ENCODE data around the gene SPACA7. TPM values are rescaled to one million over a fixed set of nuclear protein-coding genes. Genes with fewer than 3 reads are reported as not detected.

The SPACA7 gene
- polyA plus RNA-seq, 3 donors: not detected

DNA sequence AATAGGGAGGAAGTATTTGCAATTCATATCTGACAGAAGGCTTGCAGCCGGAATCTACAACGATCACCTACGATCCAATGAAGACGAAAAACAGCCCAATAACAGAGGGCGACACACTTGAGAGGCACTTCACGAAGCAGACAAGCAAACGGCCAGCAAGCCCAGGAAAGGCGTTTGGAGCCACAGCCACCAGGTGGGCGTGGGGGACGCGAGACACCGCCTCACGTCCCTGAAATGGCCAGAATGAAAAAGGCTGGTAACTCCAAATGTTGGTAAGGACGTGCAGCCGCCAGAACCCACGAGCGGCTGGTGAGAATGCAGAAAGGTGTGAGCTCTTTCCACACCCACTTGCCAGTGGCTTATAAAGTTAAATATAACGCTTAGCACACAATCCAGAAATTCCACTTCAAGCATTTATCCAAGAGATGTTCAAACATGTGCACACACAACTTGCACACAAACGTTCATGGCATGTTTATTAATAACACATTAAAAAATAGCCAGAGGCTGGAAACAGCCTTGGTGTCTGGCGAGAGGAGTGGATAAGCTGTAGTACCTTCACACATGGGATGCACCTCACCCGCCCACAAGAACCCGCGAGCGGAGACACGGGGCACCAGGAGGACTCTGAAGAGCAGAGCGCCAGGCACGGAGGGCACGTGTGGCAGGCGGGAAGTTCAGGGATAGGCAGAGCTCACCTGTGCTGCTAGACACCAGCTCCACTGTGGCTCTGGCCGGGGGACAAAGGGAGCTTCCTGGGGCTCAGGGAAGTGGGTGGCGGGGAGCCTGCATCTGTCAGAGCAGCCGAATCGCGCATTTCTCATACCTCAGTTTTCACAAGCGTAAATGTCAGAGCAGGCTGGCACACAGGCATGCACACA is 89.3 kb downstream of the SPACA7 start:
- H3K27me3 ChIP-seq (ENCODE audit: control insufficient read depth in 2 of 2, insufficient read depth in 2 of 2, low read length in 2 of 2): no peaks in the 10 kb centered on the region
- no peaks in the 10 kb centered on the region for H3K79me2 ChIP-seq (ENCODE audit: insufficient read depth, low read length)
- no peak overlapping the region for H2AFZ ChIP-seq (ENCODE audit: insufficient read depth, low read depth, low read length, poor library complexity, severe bottlenecking)
- peaks cover 9 to 43% (median 27%) of the 10 kb centered on the region in 7 donors for H3K9me3 Mint-ChIP-seq
- H3K9me3 ChIP-seq (replicated peaks in 1 of 2; ENCODE audit: control insufficient read depth in 1 of 2, insufficient read depth in 1 of 2, low read length in 2 of 2): peaks cover 6 to 35% of the 10 kb centered on the region in 2 donors
- H4K20me1 ChIP-seq (ENCODE audit: insufficient read depth, low read length): no peaks in the 10 kb centered on the region
- H3K4me1 Mint-ChIP-seq: no peaks in the 10 kb centered on the region
- peaks cover 0 to 4% (median 3%) of the 10 kb centered on the region in 3 donors for H3K27me3 Mint-ChIP-seq (ENCODE audit: low read depth in 3 of 3)
- H3K4me1 ChIP-seq (ENCODE audit: control insufficient read depth in 1 of 2, insufficient read depth in 2 of 2, low read length in 2 of 2): no peaks in the 10 kb centered on the region
- no peak overlapping the region for H3K4me2 ChIP-seq (replicated peaks; ENCODE audit: extremely low read depth, low read length, poor library complexity, severe bottlenecking)
- no peak overlapping the region for H3K27ac ChIP-seq (ENCODE audit: low read depth in 1 of 2, low read length in 2 of 2)
- intact Hi-C loops (cut with micrococcal nuclease): no loop called here
- no peak overlapping the region for H3K27ac Mint-ChIP-seq
- no peak for TF ChIP-seq CTCF (IDR thresholded peaks at IDR 0.05)
- no peak for DNase-seq
- WGBS (ENCODE audit: insufficient coverage): 93% methylated on average over 30 of the region's 35 CpGs
- H3K36me3 Mint-ChIP-seq: no peaks in the 10 kb centered on the region
- H3K36me3 ChIP-seq (replicated peaks in 1 of 2; ENCODE audit: control insufficient read depth in 1 of 2, insufficient read depth in 2 of 2, low read length in 2 of 2): no peaks in the 10 kb centered on the region
- no peak overlapping the region for H3K9ac ChIP-seq (ENCODE audit: insufficient read depth, low read length, poor library complexity, severe bottlenecking)
- no peak overlapping the region for H3K4me3 Mint-ChIP-seq
- H3K4me3 ChIP-seq (replicated peaks in 1 of 3; ENCODE audit: low read depth in 2 of 3, low read length in 3 of 3): no peak overlapping the region

DNA sequence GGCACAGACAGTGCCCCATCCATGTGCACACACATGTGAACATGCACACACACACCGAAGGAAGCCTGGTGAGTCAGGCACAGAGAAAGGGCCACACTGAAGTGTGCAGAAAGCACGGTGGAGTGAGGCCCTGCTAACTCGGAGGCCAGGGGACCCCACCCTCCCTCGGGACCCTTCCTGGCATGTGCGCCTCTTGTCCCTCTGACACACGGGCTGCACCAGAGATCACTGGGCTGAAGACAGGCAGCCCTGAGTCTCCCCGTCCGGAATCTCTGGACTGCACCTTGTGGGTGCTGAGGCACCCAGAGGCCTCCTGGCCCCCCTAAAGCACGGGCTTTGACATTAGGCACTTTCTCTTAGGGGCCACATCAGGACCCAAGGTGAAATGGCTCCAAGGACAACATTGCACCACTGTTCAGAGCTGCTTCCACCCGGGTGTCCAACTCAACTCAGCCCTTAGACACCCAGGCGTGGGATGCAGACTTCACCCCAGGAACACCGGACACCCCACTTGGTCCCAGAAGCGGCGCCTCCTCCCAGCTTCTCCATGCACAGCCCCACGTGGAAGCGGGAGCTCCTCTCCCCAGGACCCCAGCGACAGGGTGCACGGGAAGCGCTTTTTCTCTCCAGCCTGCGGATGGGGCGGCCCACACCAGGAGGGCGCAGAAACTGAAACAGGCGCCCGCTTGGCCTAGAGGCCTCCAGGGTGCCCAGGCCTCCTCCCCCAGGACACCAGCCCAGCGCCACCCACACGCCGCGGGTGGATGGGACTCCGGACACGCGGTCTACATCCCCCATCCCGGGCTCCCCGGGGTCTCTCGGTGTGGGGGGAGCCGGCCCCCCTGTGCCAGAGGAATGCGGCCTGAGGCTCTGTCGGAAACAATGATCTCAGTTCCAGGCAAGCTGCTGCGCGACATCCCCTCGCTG is 90.2 kb downstream of the SPACA7 start:
- TF ChIP-seq CTCF (IDR thresholded peaks at IDR 0.05): no peak
- WGBS (ENCODE audit: insufficient coverage): 96% methylated on average over 33 of the region's 40 CpGs
- Histone ChIP-seq H3K4me2 (replicated peaks; ENCODE audit: extremely low read depth, low read length, poor library complexity, severe bottlenecking) (no peak overlapping the region), H3K27me3 (ENCODE audit: control insufficient read depth in 2 of 2, insufficient read depth in 2 of 2, low read length in 2 of 2) (no peaks in the 10 kb centered on the region), H3K9ac (ENCODE audit: insufficient read depth, low read length, poor library complexity, severe bottlenecking) (no peak overlapping the region), H3K79me2 (ENCODE audit: insufficient read depth, low read length) (no peaks in the 10 kb centered on the region), H3K4me3 (replicated peaks in 1 of 3; ENCODE audit: low read depth in 2 of 3, low read length in 3 of 3) (no peak overlapping the region), H3K36me3 (replicated peaks in 1 of 2; ENCODE audit: control insufficient read depth in 1 of 2, insufficient read depth in 2 of 2, low read length in 2 of 2) (no peaks in the 10 kb centered on the region), H3K4me1 (ENCODE audit: control insufficient read depth in 1 of 2, insufficient read depth in 2 of 2, low read length in 2 of 2) (no peaks in the 10 kb centered on the region), H3K9me3 (replicated peaks in 1 of 2; ENCODE audit: control insufficient read depth in 1 of 2, insufficient read depth in 1 of 2, low read length in 2 of 2) (peaks cover 6 to 30% of the 10 kb centered on the region in 2 donors), H2AFZ (ENCODE audit: insufficient read depth, low read depth, low read length, poor library complexity, severe bottlenecking) (no peak overlapping the region), H4K20me1 (ENCODE audit: insufficient read depth, low read length) (no peaks in the 10 kb centered on the region), H3K27ac (ENCODE audit: low read depth in 1 of 2, low read length in 2 of 2) (no peak overlapping the region)
- H3K9me3 Mint-ChIP-seq: peaks cover 9 to 47% (median 26%) of the 10 kb centered on the region in 7 donors
- no peak overlapping the region for H3K4me3 Mint-ChIP-seq
- no peaks in the 10 kb centered on the region for H3K4me1 Mint-ChIP-seq
- H3K27me3 Mint-ChIP-seq (ENCODE audit: low read depth in 3 of 3): peaks cover 0 to 4% (median 3%) of the 10 kb centered on the region in 3 donors
- no peak overlapping the region for H3K27ac Mint-ChIP-seq
- no peak for DNase-seq
- intact Hi-C loops (cut with micrococcal nuclease): no loop called here
- H3K36me3 Mint-ChIP-seq: peaks cover 0 to 2% of the 10 kb centered on the region in 2 donors

Data from CD14-positive monocyte (primary cell).